ACC112 (cell line): Measurements from ENCODE around the gene CFAP74.

Experiments
- H2AFZ ChIP-seq: fragments of 200-600 bp; sonication (generic); one replicate; pipeline ENCODE4 v1.6.0; 2017; ENCODE audit warnings: antibody characterized with exemption, low read length; ENCODE audit not compliant: unreplicated experiment
- H3K27ac ChIP-seq: fragments of 200-600 bp; sonication (generic); 2 replicates; pipeline ENCODE4 v1.5.1; 2014; ENCODE audit warnings: low read depth, mild to moderate bottlenecking, antibody characterized with exemption, low read length, moderate library complexity
- H3K27me3 ChIP-seq: fragments of 200-600 bp; sonication (generic); 2 replicates; pipeline ENCODE4 v1.6.1; 2014; ENCODE audit warnings: mild to moderate bottlenecking, antibody characterized with exemption, low read length, moderate library complexity, mixed read lengths; ENCODE audit not compliant: insufficient read depth
- H3K36me3 ChIP-seq: fragments of 200-600 bp; sonication (generic); 2 replicates; pipeline ENCODE4 v1.6.1; 2016; ENCODE audit warnings: mild to moderate bottlenecking, antibody characterized with exemption, low read length, moderate library complexity, mixed read lengths; ENCODE audit not compliant: insufficient read depth
- H3K4me1 ChIP-seq: fragments of 200-600 bp; sonication (generic); one replicate; pipeline ENCODE4 v1.6.1; 2016; ENCODE audit warnings: low read length, mixed read lengths; ENCODE audit not compliant: insufficient read depth, unreplicated experiment, control insufficient read depth
- H3K4me3 ChIP-seq: fragments of 200-600 bp; sonication (generic); 2 replicates; pipeline ENCODE4 v1.5.1; 2014; ENCODE audit warnings: mild to moderate bottlenecking, low read depth, low read length
- H3K79me2 ChIP-seq: fragments of 200-600 bp; sonication (generic); one replicate; pipeline ENCODE4 v1.6.0; 2016; ENCODE audit warnings: low read length; ENCODE audit not compliant: control insufficient read depth, unreplicated experiment, insufficient read depth

Gene CFAP74

DNA sequence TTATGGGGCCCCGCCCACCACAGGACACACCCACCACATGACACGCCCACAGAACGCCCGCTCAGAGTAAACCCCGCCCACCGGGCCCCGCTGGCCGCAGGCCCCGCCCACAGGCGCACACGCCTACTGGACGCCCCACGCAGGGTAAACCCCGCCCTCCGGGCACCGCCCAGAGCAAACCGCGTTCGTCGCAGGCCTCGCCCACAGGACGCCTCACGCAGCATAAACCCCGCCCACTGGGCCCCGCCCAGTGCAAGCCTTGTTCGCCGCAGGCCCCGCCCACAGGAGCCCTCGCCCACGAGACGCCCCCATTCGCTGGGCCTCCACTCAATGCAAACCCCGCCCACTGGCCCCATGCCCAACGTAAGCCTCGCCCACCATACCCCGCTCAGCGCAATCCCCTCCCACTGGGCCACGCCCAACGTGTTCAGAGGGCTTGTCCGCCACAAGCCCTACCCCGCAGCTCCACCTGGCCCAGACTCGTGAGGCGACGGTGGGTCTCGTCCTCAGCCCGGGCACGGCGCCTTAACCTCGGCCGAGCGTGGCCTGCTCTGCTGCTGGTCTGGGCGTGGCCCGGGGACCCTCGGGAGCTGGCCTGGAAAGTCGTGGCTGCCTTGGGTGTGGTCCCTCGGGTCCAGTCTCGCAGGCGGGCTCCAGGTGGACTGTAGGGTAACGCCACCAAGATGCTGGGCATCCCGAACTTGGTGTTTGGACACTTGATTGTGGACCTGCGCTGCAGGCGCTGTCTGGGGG lies 84.1 kb downstream of the CFAP74 start:
- Histone ChIP-seq H3K79me2 (no peaks in the 10 kb centered on the region), H2AFZ (peak overlapping the region; percentile 81), H3K4me3 (peak overlapping the region; percentile 79), H3K36me3 (no peaks in the 10 kb centered on the region), H3K27ac (no peak overlapping the region), H3K4me1 (peaks cover 4% of the 10 kb centered on the region), H3K27me3 (peaks cover 6% of the 10 kb centered on the region; the same call in 1 of the 2 replicates)

DNA sequence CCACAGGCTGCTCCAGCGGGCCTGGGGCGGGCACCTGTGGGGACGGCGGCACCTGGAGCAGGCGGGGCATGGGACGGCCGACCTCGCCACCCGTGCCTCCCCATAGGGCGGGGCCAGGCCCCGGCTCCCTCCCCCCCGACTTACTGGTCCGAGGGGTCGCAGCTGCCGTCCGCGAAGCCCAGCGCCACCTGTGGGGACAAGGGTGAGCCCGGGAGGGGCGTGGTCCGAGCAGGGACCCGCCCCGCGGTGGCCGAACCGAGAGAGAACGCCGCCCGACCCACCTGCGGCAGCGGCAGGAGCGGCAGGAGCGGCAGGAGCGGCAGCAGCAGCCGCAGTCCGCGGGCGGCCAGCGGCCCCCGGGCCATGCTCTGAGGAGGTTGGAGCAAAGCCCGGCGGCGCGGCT lies 84.7 kb downstream of the CFAP74 start, which contains the start of gene TMEM52:
TSS of gene TMEM52 (minus strand) at position 379 of the 403 bp plus-strand sequence. CDS start at position 365, 14 bp downstream.
- Histone ChIP-seq H3K4me3 (peak within 1 kb of the TSS; percentile 79), H3K27ac (no peak within 1 kb of the TSS), H3K79me2 (no peaks in the 10 kb centered on the region), H2AFZ (peak within 1 kb of the TSS; percentile 81), H3K4me1 (peaks cover 4% of the 10 kb centered on the region), H3K27me3 (peaks cover 6% of the 10 kb centered on the region; the same call in 1 of the 2 replicates), H3K36me3 (no peaks in the 10 kb centered on the region)

DNA sequence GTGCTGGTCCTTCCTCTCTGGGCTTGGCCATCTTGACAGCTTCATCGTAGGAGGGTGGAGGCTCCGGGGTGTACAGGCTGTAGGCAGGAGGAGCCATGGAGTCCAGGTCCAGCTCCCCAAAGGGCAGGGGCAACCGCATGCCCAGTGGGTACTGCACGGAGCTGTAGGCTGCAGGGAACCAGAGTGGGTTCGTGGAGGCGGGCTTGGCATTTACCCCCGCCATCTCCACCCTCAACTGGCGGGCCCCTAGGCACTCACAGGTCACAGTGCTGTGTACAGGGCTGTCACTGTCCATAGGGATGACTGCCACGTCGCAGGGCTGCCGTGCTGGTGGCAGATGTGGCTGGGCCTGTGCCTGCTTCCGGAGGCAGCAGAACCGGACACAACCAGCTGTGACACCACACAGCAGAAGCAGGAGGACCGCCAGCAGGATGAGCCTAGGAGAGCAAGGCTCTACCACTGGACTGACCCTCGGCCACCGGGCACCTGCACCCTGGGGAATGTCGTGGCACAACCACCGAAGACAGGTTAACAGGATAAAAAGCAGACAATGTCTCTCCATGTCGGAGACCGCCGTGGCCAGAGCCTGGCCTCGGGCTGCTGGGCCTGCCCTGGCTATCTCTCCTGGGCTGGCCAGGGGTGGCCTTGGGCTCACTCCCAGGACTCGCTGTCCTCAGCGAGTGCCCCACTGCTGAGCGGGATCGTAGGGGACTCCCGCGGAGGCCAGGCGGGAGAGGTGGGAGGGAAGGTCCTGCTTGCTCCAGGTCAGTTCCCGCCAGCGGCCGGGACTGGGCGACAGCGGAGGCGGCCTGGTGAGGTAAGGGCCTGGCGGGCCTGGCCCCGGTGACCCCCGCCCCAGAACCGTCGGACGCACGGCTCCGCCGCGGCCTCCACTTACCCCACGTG lies 85.3 kb downstream of the CFAP74 start:
- no peaks in the 10 kb centered on the region for H3K79me2 ChIP-seq
- no peaks in the 10 kb centered on the region for H3K36me3 ChIP-seq
- H3K4me1 ChIP-seq, result peaks cover 4% of the 10 kb centered on the region
- H2AFZ ChIP-seq, result no peak overlapping the region
- H3K27me3 ChIP-seq, result peaks cover 6% of the 10 kb centered on the region; the same call in 1 of the 2 replicates
- peak overlapping the region; percentile 79 for H3K4me3 ChIP-seq
- H3K27ac ChIP-seq, result no peak overlapping the region

GRCh38 chr1:1917304-1917976 lies 86.1 kb downstream of the CFAP74 start:
- peaks cover 4% of the 10 kb centered on the region for H3K4me1 ChIP-seq
- no peaks in the 10 kb centered on the region for H3K36me3 ChIP-seq

GRCh38 chr1:1916851-1917251 lies 86.7 kb downstream of the CFAP74 start:
- Histone ChIP-seq H2AFZ (no peak overlapping the region), H3K36me3 (no peaks in the 10 kb centered on the region), H3K4me3 (no peak overlapping the region), H3K79me2 (no peaks in the 10 kb centered on the region), H3K4me1 (peaks cover 4% of the 10 kb centered on the region), H3K27me3 (peaks cover 6% of the 10 kb centered on the region; the same call in 1 of the 2 replicates), H3K27ac (no peak overlapping the region)

More at GRCh38 chr1:1917304-1917976, 86.1 kb downstream of the CFAP74 start:
- Histone ChIP-seq H2AFZ (no peak overlapping the region), H3K4me3 (no peak overlapping the region), H3K27ac (no peak overlapping the region), H3K79me2 (no peaks in the 10 kb centered on the region), H3K27me3 (peaks cover 6% of the 10 kb centered on the region; the same call in 1 of the 2 replicates)

GRCh38 chr1:1915911-1916840 lies 87.4 kb downstream of the CFAP74 start:
- Histone ChIP-seq H3K4me3 (no peak overlapping the region), H3K79me2 (no peaks in the 10 kb centered on the region), H3K36me3 (no peaks in the 10 kb centered on the region), H2AFZ (no peak overlapping the region), H3K27ac (no peak overlapping the region), H3K27me3 (peaks cover 6% of the 10 kb centered on the region; the same call in 1 of the 2 replicates), H3K4me1 (peaks cover 4% of the 10 kb centered on the region)

DNA sequence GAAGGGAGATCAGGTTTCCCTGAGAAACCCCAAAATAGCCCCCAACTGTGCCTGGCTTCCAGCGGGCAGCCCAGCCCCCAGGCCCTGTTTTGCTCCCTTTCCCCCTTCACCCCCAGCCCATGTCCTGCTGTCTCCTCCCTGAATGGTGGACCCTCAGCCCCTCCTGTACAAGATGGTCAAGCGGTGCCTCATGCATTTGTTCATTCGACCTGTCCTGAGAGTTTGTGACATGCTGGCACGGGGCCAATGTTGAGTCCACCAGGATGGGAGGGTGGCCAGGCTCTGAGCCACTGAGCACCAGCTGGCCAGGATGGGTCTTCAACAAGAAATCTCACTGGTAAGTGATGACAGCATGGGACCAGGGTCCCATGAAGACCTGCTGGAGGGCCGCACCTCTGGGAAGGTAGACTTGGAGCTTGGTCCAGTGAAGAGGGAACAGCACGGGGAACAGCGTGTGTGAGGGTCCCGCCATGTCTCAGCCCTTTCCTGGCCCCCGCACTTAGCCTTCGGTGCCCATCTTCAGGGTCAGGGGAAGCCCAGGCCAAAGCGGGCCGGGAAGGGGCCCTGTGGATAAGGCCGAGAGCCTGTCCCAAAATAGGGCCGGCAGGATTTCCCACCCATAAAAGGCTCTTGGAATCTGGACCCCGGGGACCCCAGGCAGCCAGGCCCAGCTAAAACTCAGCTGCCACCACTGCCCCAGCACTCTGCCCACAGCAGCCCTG lies 88.5 kb downstream of the CFAP74 start, which contains the start of gene CALML6:
TSS of gene CALML6 (plus strand) at position 290 of the 722 bp plus-strand sequence. CDS start at position 311, 21 bp downstream.
- Histone ChIP-seq H3K79me2 (no peaks in the 10 kb centered on the region), H3K27me3 (peaks cover 6% of the 10 kb centered on the region; the same call in 1 of the 2 replicates), H3K27ac (no peak within 1 kb of the TSS), H3K4me3 (no peak within 1 kb of the TSS), H2AFZ (no peak within 1 kb of the TSS), H3K36me3 (no peaks in the 10 kb centered on the region), H3K4me1 (peaks cover 4% of the 10 kb centered on the region)

- Histone ChIP-seq H3K36me3 (no peaks in the 10 kb centered on the region), H3K79me2 (no peaks in the 10 kb centered on the region), H3K27me3 (peaks cover 6% of the 10 kb centered on the region; the same call in 1 of the 2 replicates), H3K27ac (no peak overlapping the region), H2AFZ (no peak overlapping the region), H3K4me1 (peaks cover 4% of the 10 kb centered on the region), H3K4me3 (no peak overlapping the region)
Measured at GRCh38 chr1:1914101-1914970, 89.2 kb downstream of the CFAP74 start.
